Neuronal stem cell (in vitro differentiated cells): ENCODE results near the gene OSGEPL1. TPM values are rescaled to one million over a fixed set of nuclear protein-coding genes. Genes with fewer than 3 reads are reported as not detected.

Experiments
- DNase-seq: peaks from one replicate; pipeline ENCODE4 v3.0.0-alpha.2; 2013; ENCODE audit warnings: low spot score
- H2AFZ ChIP-seq: one replicate; pipeline ENCODE4 v1.6.1; 2013; ENCODE audit warnings: mild to moderate bottlenecking, low read length, inconsistent platforms
- H2AK5ac ChIP-seq: 2 replicates; pipeline ENCODE4 v1.6.1; 2013; ENCODE audit warnings: low read depth, mild to moderate bottlenecking, inconsistent platforms, low read length, moderate library complexity, mixed read lengths
- H2BK120ac ChIP-seq: 2 replicates; pipeline ENCODE4 v1.6.1; 2013; ENCODE audit warnings: low read depth, mild to moderate bottlenecking, inconsistent platforms, low read length, moderate library complexity, mixed read lengths
- H2BK12ac ChIP-seq: one replicate; pipeline ENCODE4 v1.6.1; 2013; ENCODE audit warnings: low read length, inconsistent platforms
- H2BK15ac ChIP-seq: 2 replicates; pipeline ENCODE4 v1.6.1; 2013; ENCODE audit warnings: mild to moderate bottlenecking, low read length, inconsistent platforms, mixed read lengths
- H2BK5ac ChIP-seq: one replicate; pipeline ENCODE4 v1.6.1; 2013; ENCODE audit warnings: inconsistent platforms, mild to moderate bottlenecking, low read length, moderate library complexity
- H3K14ac ChIP-seq: one replicate; pipeline ENCODE4 v1.6.1; 2013; ENCODE audit warnings: low read length, inconsistent platforms
- H3K18ac ChIP-seq: 2 replicates; pipeline ENCODE4 v1.6.1; 2013; ENCODE audit warnings: low read length, inconsistent platforms
- H3K23ac ChIP-seq: 2 replicates; pipeline ENCODE4 v1.6.1; 2013; ENCODE audit warnings: low read depth, mild to moderate bottlenecking, mixed read lengths, low read length, inconsistent platforms; ENCODE audit not compliant: poor library complexity
- H3K27ac ChIP-seq: replicated peaks from 3 replicates; pipeline ENCODE4 v1.5.1; 2013; ENCODE audit warnings: low read length, inconsistent platforms
- H3K27me3 ChIP-seq, 3 experiments: 2 replicates each; pipeline ENCODE4 v1.6.1; 2013; ENCODE audit warnings: low read length in 3 of 3, mild to moderate bottlenecking in 2 of 3, inconsistent platforms in 1 of 3, low read depth in 1 of 3, mixed read lengths in 1 of 3, moderate library complexity in 1 of 3; ENCODE audit not compliant: control insufficient read depth in 3 of 3, insufficient read depth in 3 of 3
- H3K36me3 ChIP-seq, 2 donors: replicated peaks in 1 of 2; 2 replicates each; pipeline ENCODE4 v1.6.1; 2013; ENCODE audit warnings: low read length in 2 of 2; ENCODE audit not compliant: control insufficient read depth in 2 of 2, insufficient read depth in 2 of 2
- H3K4ac ChIP-seq: 2 replicates; pipeline ENCODE4 v1.6.1; 2013; ENCODE audit warnings: inconsistent platforms, mild to moderate bottlenecking, low read length, moderate library complexity
- H3K4me1 ChIP-seq, 2 donors: 1 replicate in 1 of 2; 2 replicates in 1 of 2; pipeline ENCODE4 v1.6.1; 2013; ENCODE audit warnings: low read length in 2 of 2, low read depth in 1 of 2; ENCODE audit not compliant: control insufficient read depth in 2 of 2, insufficient read depth in 1 of 2
- H3K4me2 ChIP-seq: one replicate; pipeline ENCODE4 v1.6.1; 2013; ENCODE audit warnings: mild to moderate bottlenecking, low read length, inconsistent platforms; ENCODE audit not compliant: insufficient read depth, poor library complexity, severe bottlenecking
- H3K4me3 ChIP-seq, 2 donors: 2 replicates each; pipeline ENCODE4 v1.5.1; 2013; ENCODE audit warnings: low read length in 2 of 2, mild to moderate bottlenecking in 2 of 2, inconsistent platforms in 1 of 2, moderate library complexity in 1 of 2
- H3K79me1 ChIP-seq: one replicate; pipeline ENCODE4 v1.6.1; 2013; ENCODE audit warnings: low read depth, mild to moderate bottlenecking, inconsistent platforms, low read length, moderate library complexity
- H3K9ac ChIP-seq: one replicate; pipeline ENCODE4 v1.6.1; 2013; ENCODE audit warnings: mild to moderate bottlenecking, low read depth, low read length, inconsistent platforms; ENCODE audit not compliant: poor library complexity
- H3K9me3 ChIP-seq, 2 donors: replicated peaks in 1 of 2; 2 replicates each; pipeline versions ENCODE3 to v1.6.1; 2013; ENCODE audit warnings: low read length in 2 of 2, mild to moderate bottlenecking in 2 of 2, inconsistent platforms in 1 of 2, low read depth in 1 of 2, mixed read lengths in 1 of 2, moderate library complexity in 1 of 2; ENCODE audit not compliant: control insufficient read depth in 2 of 2, insufficient read depth in 1 of 2
- H4K8ac ChIP-seq: one replicate; pipeline ENCODE4 v1.6.1; 2013; ENCODE audit warnings: low read depth, mild to moderate bottlenecking, inconsistent platforms, low read length, moderate library complexity
- H4K91ac ChIP-seq: one replicate; pipeline ENCODE4 v1.6.1; 2013; ENCODE audit warnings: low read length, low read depth, mild to moderate bottlenecking, inconsistent platforms; ENCODE audit not compliant: poor library complexity
- WGBS, 2 donors: extraction: QIAGEN DNeasy Blood & Tissue Kit; methylation state at CpG; one replicate each; pipeline ENCODE4 v1.1.7; 2013; ENCODE audit warnings: missing lambda C conversion rate in 2 of 2, mixed read lengths in 1 of 2; ENCODE audit not compliant: insufficient read length in 2 of 2, insufficient replicate concordance in 1 of 2; ENCODE audit errors: extremely low coverage in 2 of 2; 5-methylcytosine and 5-hydroxymethylcytosine counted together
- polyA plus RNA-seq, 2 experiments: library from polyadenylated mRNA; stranded (reverse); fragments of 200-250 nt; gene quantifications; one replicate each; pipeline ENCODE4 v1.2.3, GENCODE V29; 2013

OSGEPL1 gene, protein sequence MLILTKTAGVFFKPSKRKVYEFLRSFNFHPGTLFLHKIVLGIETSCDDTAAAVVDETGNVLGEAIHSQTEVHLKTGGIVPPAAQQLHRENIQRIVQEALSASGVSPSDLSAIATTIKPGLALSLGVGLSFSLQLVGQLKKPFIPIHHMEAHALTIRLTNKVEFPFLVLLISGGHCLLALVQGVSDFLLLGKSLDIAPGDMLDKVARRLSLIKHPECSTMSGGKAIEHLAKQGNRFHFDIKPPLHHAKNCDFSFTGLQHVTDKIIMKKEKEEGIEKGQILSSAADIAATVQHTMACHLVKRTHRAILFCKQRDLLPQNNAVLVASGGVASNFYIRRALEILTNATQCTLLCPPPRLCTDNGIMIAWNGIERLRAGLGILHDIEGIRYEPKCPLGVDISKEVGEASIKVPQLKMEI
- polyA plus RNA-seq (2013, experiment 1 of 2), result 17.6 TPM
- 18.8 TPM for polyA plus RNA-seq (2013, experiment 2 of 2)

DNA sequence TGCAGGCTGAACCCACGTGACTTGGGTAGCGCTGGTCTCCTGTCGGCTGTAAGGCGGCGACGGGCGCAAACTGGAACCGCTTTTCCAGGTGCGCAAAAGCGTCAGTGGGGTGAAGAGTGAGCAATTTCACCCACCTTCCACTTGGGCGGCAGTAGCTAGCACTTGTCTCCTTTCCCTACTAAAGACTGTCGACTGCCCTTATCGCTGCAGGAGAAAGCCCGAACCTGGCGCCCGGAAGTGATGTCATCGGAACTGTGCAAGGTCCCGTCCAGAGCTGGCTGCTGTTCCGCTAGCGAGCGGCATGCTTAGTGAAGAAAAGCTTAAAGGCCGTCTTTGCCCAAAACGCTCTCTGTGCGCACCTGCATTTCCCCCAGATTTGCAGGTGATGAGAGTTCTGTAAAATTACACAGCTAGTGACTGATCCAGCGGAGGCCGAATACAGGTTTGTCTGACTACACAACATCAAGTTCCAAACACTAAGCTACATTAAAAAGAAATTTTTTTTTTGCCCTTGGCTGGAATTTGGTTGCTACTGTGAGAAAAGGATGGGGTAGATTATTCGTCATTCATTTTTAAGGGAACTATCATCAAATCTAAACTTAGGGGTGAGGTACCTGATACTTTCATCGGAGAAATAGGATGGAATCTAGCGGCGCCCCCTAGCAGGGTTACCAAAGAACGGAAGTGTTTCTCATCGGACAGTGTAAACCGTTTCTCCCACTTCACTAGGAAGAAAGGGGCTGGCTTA lies at the start of gene OSGEPL1:
TSS of gene OSGEPL1 (minus strand) at position 242 of the 748 bp plus-strand sequence. CDS start 1,152 bp downstream, outside the sequence.
- Histone ChIP-seq H3K14ac (no peak within 1 kb of the TSS), H2BK15ac (no peak within 1 kb of the TSS), H3K79me1 (no peaks in the 10 kb centered on the region), H3K4ac (no peak within 1 kb of the TSS), H4K91ac (no peak within 1 kb of the TSS), H2AFZ (peak within 1 kb of the TSS; percentile 92), H2BK12ac (no peak within 1 kb of the TSS), H3K36me3 (peaks cover 0 to 26% of the 10 kb centered on the region in 2 donors), H3K4me3 (peak within 1 kb of the TSS; percentile 77 to 85), H3K27me3 (no peaks in the 10 kb centered on the region), H3K4me2 (peak within 1 kb of the TSS; percentile 45), H4K8ac (no peak within 1 kb of the TSS), H3K27ac (peak within 1 kb of the TSS; percentile 89), H2BK5ac (no peak within 1 kb of the TSS), H2AK5ac (no peak within 1 kb of the TSS), H3K18ac (peak within 1 kb of the TSS; percentile 76), H3K9ac (peak within 1 kb of the TSS; percentile 79), H3K9me3 (no peaks in the 10 kb centered on the region), H3K4me1 (peaks cover 0 to 1% of the 10 kb centered on the region in 2 donors), H2BK120ac (no peak within 1 kb of the TSS), H3K23ac (no peak within 1 kb of the TSS)
- WGBS, 2 donors, result no CpG with 5 or more reads among the region's 33 CpGs
- DNase-seq, result peak; percentile 81

DNA sequence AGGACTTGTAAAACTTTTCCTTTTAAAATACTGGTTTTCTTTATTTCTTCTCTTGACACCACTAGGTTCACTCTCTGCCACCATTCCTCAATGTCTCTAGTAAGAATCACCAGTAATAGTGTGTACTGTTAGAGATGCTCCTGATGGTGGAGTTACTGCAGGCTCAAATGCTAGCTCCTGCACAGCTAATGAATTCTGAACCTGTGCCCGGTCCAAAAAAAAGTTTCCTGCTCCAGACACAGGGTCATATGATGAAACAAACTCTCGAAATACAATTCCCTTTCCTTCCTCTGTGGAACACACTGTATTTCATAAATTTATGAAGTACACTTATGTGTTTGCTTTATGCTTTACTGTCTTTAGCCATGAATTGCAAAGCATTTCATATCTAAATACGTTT lies 40.8 kb upstream of the OSGEPL1 start:
- H4K91ac ChIP-seq, result no peak overlapping the region
- H4K8ac ChIP-seq, result no peak overlapping the region
- no peak overlapping the region for H3K4me3 ChIP-seq
- no peak overlapping the region for H3K23ac ChIP-seq
- H3K36me3 ChIP-seq, result peaks cover 4 to 97% of the 10 kb centered on the region in 2 donors
- no peak overlapping the region for H2BK12ac ChIP-seq
- no peak overlapping the region for H3K14ac ChIP-seq
- no peak overlapping the region for H3K18ac ChIP-seq
- H3K27ac ChIP-seq, result no peak overlapping the region
- no peak overlapping the region for H3K4ac ChIP-seq
- H2BK15ac ChIP-seq, result no peak overlapping the region
- H2AFZ ChIP-seq, result no peak overlapping the region
- H2BK5ac ChIP-seq, result no peak overlapping the region
- WGBS, 2 donors, result no CpG with 5 or more reads among the region's 3 CpGs
- H3K9ac ChIP-seq, result no peak overlapping the region
- H2AK5ac ChIP-seq, result no peak overlapping the region
- no peak overlapping the region for H3K4me2 ChIP-seq
- no peak overlapping the region for H2BK120ac ChIP-seq
- no peak for DNase-seq
- H3K79me1 ChIP-seq, result peaks cover 1% of the 10 kb centered on the region
- H3K4me1 ChIP-seq, result peaks cover 0 to 2% of the 10 kb centered on the region in 2 donors
- no peaks in the 10 kb centered on the region for H3K27me3 ChIP-seq
- peaks cover 0 to 3% of the 10 kb centered on the region in 2 donors for H3K9me3 ChIP-seq

DNA sequence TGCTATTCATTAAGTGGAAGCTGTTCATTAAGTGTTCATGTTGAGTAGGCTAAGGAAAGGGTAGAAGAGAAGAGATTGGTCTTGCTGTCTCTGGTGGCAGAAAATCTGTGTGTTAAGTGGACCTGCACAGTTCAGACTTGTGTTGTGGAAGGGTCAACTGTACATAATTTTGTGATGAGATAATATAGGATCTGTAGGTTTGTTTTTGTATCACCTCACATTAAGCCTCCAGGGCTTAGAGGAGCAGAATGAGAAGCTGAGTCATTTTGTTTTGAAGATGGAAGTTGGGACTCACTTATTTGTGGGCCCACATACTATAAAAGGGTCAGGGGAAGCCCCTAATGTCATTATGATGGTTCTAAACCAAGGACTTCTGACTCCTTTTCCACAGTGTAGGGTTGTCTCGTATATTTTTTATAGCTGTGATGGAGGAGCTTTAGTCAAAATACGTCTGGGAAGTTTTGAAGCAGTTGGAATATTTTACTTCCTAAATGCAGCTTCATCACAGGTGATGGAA lies 39.9 kb upstream of the OSGEPL1 start:
- H2AK5ac ChIP-seq, result no peak overlapping the region
- no peak overlapping the region for H2BK120ac ChIP-seq
- H3K23ac ChIP-seq, result no peak overlapping the region
- no peak overlapping the region for H4K8ac ChIP-seq
- WGBS, 2 donors, result no CpG with 5 or more reads among the region's 2 CpGs
- no peak overlapping the region for H2BK12ac ChIP-seq
- H2BK15ac ChIP-seq, result no peak overlapping the region
- no peak overlapping the region for H4K91ac ChIP-seq
- no peak for DNase-seq
- no peaks in the 10 kb centered on the region for H3K27me3 ChIP-seq
- no peak overlapping the region for H3K27ac ChIP-seq
- no peak overlapping the region for H3K18ac ChIP-seq
- H3K36me3 ChIP-seq, result peaks cover 5 to 97% of the 10 kb centered on the region in 2 donors
- no peak overlapping the region for H3K14ac ChIP-seq
- H3K4ac ChIP-seq, result no peak overlapping the region
- H3K4me2 ChIP-seq, result no peak overlapping the region
- H2AFZ ChIP-seq, result no peak overlapping the region
- H3K9me3 ChIP-seq, result peaks cover 0 to 1% of the 10 kb centered on the region in 2 donors
- H2BK5ac ChIP-seq, result no peak overlapping the region
- H3K4me1 ChIP-seq, result peaks cover 0 to 2% of the 10 kb centered on the region in 2 donors
- H3K9ac ChIP-seq, result no peak overlapping the region
- H3K4me3 ChIP-seq, result no peak overlapping the region
- H3K79me1 ChIP-seq, result peaks cover 1% of the 10 kb centered on the region

DNA sequence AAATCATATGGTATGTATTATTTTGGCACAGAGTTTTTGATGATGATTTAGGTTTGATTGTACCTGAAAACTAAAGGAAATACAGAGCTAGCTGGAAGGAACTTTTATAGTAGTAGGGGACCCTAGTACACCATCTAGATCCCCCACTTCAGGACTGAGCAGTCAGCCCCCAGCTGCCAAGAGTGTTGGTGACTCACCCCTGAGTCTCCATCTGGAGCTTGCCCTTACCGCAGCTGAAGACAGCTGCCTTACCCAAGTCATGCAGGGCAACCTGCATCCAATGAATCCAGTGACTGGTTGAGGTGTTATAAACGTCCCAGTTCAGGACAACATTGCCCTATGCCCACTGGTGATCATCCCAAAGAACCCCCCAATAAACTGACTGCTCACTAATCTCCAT lies 36.9 kb upstream of the OSGEPL1 start:
- H2AFZ ChIP-seq, result no peak overlapping the region
- no peak overlapping the region for H2AK5ac ChIP-seq
- H3K36me3 ChIP-seq, result peaks cover 10 to 100% of the 10 kb centered on the region in 2 donors
- DNase-seq, result no peak
- no peak overlapping the region for H3K23ac ChIP-seq
- H4K91ac ChIP-seq, result no peak overlapping the region
- H3K79me1 ChIP-seq, result peaks cover 1% of the 10 kb centered on the region
- H3K18ac ChIP-seq, result no peak overlapping the region
- H2BK5ac ChIP-seq, result no peak overlapping the region
- no peak overlapping the region for H3K4me2 ChIP-seq
- no peak overlapping the region for H3K4ac ChIP-seq
- H3K14ac ChIP-seq, result no peak overlapping the region
- no peak overlapping the region for H3K27ac ChIP-seq
- no peak overlapping the region for H2BK120ac ChIP-seq
- WGBS, 2 donors, result no CpG with 5 or more reads among the region's 2 CpGs
- no peaks in the 10 kb centered on the region for H3K9me3 ChIP-seq
- peaks cover 0 to 2% of the 10 kb centered on the region in 2 donors for H3K4me1 ChIP-seq
- H3K4me3 ChIP-seq, result no peak overlapping the region
- H4K8ac ChIP-seq, result no peak overlapping the region
- no peaks in the 10 kb centered on the region for H3K27me3 ChIP-seq
- H3K9ac ChIP-seq, result no peak overlapping the region
- no peak overlapping the region for H2BK12ac ChIP-seq
- no peak overlapping the region for H2BK15ac ChIP-seq
